Activated T-helper 2 cell treated with anti-CD3 and anti-CD28 coated beads, Interferon-gamma antibody, Interleukin-2, Interleukin-4, amounts not matched to agents 10 μg/mL and 5 μg/mL and 100 μg/mL, durations not matched to agents 14 hours and 24 hours and 36 hours (primary cell): ENCODE measurements around the gene KDELR3. TPM values are rescaled to one million over a fixed set of nuclear protein-coding genes. Genes with fewer than 3 reads are reported as not detected.

ENCODE experiments used
- DNase-seq: peaks from one replicate; pipeline ENCODE4 v3.0.0; 2021; ENCODE audit warnings: low spot score
- H3K27ac Mint-ChIP-seq: one replicate; pipeline ENCODE4 v1.8.0; 2021; ENCODE audit warnings: mixed read lengths
- H3K27me3 Mint-ChIP-seq: one replicate; pipeline ENCODE4 v1.8.0; 2021; ENCODE audit warnings: low read depth, mixed read lengths
- H3K36me3 Mint-ChIP-seq: one replicate; pipeline ENCODE4 v1.8.0; 2021; ENCODE audit warnings: low read depth, mixed read lengths
- H3K4me1 Mint-ChIP-seq: one replicate; pipeline ENCODE4 v1.8.0; 2021; ENCODE audit warnings: low read depth, mixed read lengths
- H3K4me3 Mint-ChIP-seq: one replicate; pipeline ENCODE4 v1.8.0; 2021; ENCODE audit warnings: low read depth, mild to moderate bottlenecking, moderate library complexity, mixed read lengths
- H3K9me3 Mint-ChIP-seq: one replicate; pipeline ENCODE4 v1.8.0; 2021; ENCODE audit warnings: mixed read lengths
- intact Hi-C: fragments of 100-400 bp; cut with micrococcal nuclease; formaldehyde crosslinking; loops from one replicate; pipeline ENCODE4 v1.15.1; 2023
- total RNA-seq: library from RNA; stranded (reverse); gene quantifications from 2 replicates; pipeline ENCODE4 v1.2.3, GENCODE V29; 2022

Gene KDELR3
- total RNA-seq, 1 donor from 2014 or later, result 2.2 TPM

DNA sequence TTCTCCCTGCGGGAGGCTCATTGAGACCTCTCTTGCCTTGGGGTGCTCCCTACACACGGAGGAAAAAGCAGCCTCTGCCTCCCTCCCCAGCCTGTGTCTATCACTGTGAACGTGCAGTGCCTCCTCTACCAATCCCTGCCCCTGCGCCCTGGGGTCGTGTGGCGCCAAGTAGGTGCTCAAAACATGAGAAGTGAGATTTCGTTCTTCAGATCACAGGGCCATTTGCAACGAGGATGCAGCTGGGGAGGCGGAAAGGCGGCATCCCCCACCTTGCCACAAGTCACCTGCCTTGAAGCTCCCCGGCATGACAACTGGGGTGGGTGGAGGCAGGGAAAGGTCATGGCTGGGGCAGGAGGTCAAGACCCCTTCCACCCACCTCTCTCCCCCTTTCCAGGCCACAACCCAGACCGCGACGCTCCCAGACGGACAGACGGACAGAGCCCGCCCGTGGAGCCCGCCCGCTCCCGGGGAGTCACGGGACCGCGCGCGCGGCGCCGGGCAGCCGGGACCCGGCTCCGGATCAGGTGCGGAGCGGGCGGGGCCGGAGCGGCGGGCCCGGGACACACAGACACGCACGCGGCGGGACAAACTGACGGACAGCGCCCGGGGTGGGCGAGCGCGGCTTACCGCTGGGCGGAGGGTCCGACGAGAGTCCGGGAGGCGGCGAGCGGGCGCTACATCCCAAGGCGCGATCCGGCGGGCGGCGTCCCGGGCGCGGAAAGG lies 13.4 kb upstream of the KDELR3 start:
- H3K27ac Mint-ChIP-seq, result no peak overlapping the region

DNA sequence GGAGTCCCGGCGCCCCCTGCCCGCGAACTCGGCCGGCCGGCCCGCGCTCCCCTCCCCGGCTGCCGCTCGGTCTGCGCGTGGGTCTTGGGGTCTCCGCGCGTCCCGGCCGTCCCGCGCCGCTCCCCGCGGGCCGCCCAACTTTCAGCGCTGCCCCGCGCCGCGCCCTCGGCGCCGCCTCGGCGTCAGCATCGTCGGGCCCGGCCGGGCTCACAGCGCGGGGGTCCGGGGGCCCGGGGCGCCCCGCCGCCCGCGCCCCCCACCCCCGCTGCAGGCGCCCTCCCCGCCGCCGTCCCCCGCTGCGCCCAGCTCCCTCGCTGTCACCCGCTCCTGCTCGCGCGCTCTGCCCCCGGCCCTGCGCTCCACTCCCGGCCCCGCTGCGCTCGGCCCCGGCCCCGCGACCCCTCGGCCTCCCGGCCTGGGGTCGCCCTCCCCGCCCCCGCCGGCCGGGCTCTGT lies 12.8 kb upstream of the KDELR3 start, which contains the start of gene KCNJ4:
TSS of gene KCNJ4 (minus strand) at position 124 of the 454 bp plus-strand sequence. CDS start 27,067 bp downstream, outside the sequence.
- H3K36me3 Mint-ChIP-seq, result peaks cover 3% of the 10 kb centered on the region
- no peak for DNase-seq
- H3K4me1 Mint-ChIP-seq, result peaks cover 3% of the 10 kb centered on the region
- no peak within 1 kb of the TSS for H3K27ac Mint-ChIP-seq
- intact Hi-C loops, result no loop called here
- H3K9me3 Mint-ChIP-seq, result no peaks in the 10 kb centered on the region
- H3K27me3 Mint-ChIP-seq, result peaks cover 70% of the 10 kb centered on the region
- H3K4me3 Mint-ChIP-seq, result peak within 1 kb of the TSS; percentile 51

More for the DNA sequence above, 13.4 kb upstream of the KDELR3 start:
- no peak for DNase-seq
- peaks cover 3% of the 10 kb centered on the region for H3K4me1 Mint-ChIP-seq
- no peaks in the 10 kb centered on the region for H3K9me3 Mint-ChIP-seq
- peaks cover 3% of the 10 kb centered on the region for H3K36me3 Mint-ChIP-seq
- H3K4me3 Mint-ChIP-seq, result peak overlapping the region; percentile 51
- intact Hi-C loops, result no loop called here
- H3K27me3 Mint-ChIP-seq, result peaks cover 70% of the 10 kb centered on the region

DNA sequence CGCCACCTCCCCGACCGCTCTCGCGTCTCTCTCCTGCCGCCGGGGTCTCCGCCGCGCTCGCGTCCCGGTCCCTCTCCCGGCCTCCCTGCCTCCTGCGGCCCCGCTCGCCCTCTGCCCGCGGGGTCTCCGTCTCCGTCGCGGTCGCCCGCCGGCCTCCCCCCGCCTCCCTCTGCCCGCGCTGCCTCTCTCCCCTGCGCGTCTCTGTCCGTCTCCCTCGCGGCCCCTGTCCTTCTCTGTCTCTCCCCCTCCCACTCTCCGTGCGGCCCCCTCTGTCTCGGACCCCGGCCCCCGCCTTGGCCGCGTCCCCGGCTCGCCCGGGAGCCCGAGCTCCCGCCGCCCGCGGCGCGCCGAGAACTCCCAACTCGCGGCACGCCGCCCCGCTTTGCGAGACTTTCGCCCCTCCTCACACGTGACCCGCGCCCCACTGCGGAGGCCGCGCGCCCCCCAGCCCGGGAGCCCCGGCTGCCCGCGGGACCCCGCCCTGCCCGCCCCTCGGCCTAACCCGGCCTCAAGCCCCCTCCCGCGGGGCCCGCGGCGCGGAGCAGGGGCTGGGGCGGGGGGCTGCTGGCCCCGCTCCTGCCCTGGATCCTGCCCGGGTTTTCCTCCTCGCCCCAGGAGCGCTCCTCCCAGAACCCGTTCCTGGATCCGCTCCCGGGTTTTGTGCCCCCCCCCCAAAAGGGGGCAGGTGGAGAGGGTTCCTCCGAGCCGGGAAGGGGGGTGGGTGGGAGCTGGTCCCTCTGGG lies 12.2 kb upstream of the KDELR3 start:
- H3K27ac Mint-ChIP-seq, result no peak overlapping the region
- H3K4me3 Mint-ChIP-seq, result no peak overlapping the region
- intact Hi-C loops, result no loop called here
- H3K36me3 Mint-ChIP-seq, result peaks cover 3% of the 10 kb centered on the region
- peaks cover 3% of the 10 kb centered on the region for H3K4me1 Mint-ChIP-seq
- H3K9me3 Mint-ChIP-seq, result no peaks in the 10 kb centered on the region
- peaks cover 71% of the 10 kb centered on the region for H3K27me3 Mint-ChIP-seq
- no peak for DNase-seq

DNA sequence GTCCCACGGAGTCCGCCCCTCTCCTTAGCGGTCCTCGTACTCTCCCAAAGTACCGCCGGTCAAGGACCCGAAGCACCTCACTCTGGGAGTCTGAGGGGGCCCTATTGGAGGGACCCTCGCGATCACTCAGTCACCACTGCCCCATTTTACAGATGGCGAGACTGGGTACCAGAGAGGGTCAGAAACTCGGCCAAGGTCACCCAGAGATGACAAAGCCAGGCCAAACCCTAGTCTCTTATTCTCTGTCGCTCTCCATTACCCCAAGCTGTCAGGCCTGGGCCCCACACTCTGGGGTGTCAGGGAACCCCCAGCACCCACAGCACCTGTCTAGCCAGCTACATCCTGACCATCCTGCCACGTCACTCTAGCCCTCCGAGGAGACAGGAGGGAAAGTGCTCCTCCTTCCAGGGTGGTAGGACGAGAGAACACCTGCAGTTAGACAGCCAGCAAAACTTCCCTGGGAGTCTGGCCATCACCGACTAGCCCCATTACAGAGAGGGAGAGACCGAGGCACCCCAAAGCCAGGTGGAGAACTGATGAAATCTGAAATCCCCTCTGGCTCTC lies 11.5 kb upstream of the KDELR3 start:
- peaks cover 3% of the 10 kb centered on the region for H3K4me1 Mint-ChIP-seq
- H3K9me3 Mint-ChIP-seq, result no peaks in the 10 kb centered on the region

DNA sequence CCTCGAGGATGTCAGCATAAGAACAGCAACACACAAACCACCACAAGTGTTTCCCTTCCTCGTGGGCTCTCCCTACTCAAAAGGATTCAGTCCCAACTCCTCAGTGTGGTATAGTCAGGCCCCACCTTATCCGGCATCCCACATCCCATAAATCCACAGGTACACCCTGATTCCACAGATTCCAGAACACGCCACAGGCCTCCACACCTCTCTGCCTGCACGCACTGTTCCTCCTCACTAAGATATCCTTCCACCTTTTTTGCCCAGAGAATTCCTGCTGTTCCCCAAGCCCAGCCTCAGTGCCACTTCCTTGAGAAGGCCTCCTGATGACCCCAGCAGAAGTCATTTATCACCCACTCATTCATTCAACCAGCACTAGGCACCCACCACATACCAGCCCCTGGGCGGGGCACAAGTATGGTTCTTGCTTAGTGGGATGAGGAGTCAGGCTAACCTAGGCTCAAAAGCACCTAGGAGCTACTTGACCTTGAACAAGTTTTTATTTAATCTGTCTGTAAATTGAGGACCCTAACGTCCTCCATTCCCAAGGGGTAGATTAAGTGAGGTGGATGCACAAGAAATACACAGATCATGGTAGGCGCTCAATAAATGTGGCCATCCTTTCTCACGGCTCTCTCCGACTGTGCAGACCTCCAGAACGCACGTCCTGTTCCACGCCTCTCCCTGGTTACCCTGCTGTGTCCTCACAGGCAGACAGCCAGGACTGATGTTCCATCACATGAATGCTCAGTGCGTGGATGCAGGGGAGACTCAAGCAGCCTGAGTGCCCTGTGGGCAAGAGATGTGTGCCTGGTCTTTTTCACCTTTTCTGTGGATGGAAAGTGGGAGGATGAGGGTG lies 10.8 kb upstream of the KDELR3 start:
- no peaks in the 10 kb centered on the region for H3K9me3 Mint-ChIP-seq
- peaks cover 3% of the 10 kb centered on the region for H3K36me3 Mint-ChIP-seq
- peaks cover 73% of the 10 kb centered on the region for H3K27me3 Mint-ChIP-seq
- H3K4me1 Mint-ChIP-seq, result peaks cover 3% of the 10 kb centered on the region
- peak overlapping the region; percentile 60 for H3K4me3 Mint-ChIP-seq
- no peak for DNase-seq
- no peak overlapping the region for H3K27ac Mint-ChIP-seq
- intact Hi-C loops, result no loop called here

More for the DNA sequence above, 11.5 kb upstream of the KDELR3 start:
- DNase-seq, result no peak
- intact Hi-C loops, result no loop called here
- Mint-ChIP-seq H3K27ac (no peak overlapping the region), H3K36me3 (peaks cover 3% of the 10 kb centered on the region), H3K4me3 (peak overlapping the region; percentile 60), H3K27me3 (peaks cover 73% of the 10 kb centered on the region)

DNA sequence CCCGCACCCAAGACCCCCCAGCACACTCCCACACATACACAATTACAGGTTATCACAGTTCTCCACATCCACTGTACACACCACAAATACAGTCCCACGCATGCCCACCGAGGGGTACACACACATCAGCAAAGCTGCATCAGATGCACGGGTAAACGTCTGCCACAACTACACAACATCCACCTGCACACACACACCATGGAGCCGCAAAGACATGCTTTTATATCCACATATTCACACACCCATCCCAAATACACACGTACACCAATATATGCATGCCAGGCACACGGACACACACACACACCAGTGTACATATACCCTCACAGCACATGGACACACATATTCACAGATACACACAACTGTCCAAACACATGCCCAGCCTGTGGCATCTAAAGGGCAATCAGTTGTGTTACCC lies 7.5 kb upstream of the KDELR3 start:
- Mint-ChIP-seq H3K27ac (no peak overlapping the region), H3K4me3 (no peak overlapping the region), H3K36me3 (no peaks in the 10 kb centered on the region), H3K9me3 (no peaks in the 10 kb centered on the region), H3K4me1 (no peaks in the 10 kb centered on the region), H3K27me3 (peaks cover 80% of the 10 kb centered on the region)
- intact Hi-C loops, result no loop called here
- DNase-seq, result no peak

DNA sequence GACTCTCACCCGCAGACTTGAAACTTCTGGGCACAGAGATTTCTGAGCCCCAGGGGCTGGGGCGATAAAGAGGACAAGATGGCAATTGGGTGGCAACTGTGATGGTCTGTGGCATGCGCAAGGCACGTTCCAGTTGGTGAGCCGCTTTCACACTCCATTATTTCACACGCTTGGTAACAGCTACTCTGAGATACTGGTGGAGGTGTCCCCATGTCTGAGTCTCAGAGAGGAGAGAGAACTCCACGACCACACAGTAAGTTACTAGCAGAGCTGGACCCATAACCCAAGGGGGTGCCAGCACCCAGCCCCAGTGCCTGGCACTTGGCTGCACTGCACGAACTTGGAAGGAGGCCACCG lies 6.9 kb upstream of the KDELR3 start:
- Mint-ChIP-seq H3K9me3 (no peaks in the 10 kb centered on the region), H3K36me3 (no peaks in the 10 kb centered on the region), H3K4me1 (no peaks in the 10 kb centered on the region), H3K4me3 (no peak overlapping the region), H3K27ac (no peak overlapping the region), H3K27me3 (peaks cover 84% of the 10 kb centered on the region)
- DNase-seq, result no peak
- intact Hi-C loops, result no loop called here

DNA sequence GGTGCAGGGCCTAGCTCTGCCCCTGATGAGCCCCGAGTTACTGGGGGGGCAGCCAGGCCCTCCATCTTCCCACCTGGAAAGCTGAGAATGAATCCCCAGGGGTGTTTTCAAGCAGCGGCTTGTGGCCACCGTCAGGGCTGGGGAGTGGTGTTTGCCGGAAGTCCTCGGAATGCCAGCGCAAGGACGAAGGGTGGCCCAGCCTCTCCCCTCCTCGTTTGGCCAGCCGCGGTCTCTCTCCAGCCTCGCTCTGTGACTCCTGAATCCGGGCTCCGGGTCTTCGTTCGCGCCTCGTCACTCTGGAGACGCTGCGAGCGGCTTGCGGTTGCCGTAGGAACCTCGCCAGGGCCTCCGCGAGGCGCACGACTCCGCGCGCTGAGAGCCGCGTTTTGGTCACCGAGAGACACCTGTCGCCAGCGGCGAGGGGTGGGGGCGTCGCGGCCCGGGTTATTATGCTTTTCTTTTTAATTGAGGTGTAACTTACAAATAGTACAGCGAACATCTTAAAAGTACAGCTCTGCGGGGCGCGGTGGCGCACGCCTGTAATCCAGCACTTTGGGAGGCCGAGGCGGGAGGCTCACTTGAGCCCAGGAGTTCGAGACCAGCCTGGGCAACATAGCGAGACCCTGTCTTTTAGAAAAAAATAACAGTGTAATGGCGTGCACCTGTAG lies 6.3 kb upstream of the KDELR3 start:
- peak; percentile 63 for DNase-seq
- H3K36me3 Mint-ChIP-seq, result no peaks in the 10 kb centered on the region
- H3K4me1 Mint-ChIP-seq, result no peaks in the 10 kb centered on the region
- H3K27ac Mint-ChIP-seq, result no peak overlapping the region
- no peaks in the 10 kb centered on the region for H3K9me3 Mint-ChIP-seq
- H3K27me3 Mint-ChIP-seq, result peaks cover 85% of the 10 kb centered on the region
- no peak overlapping the region for H3K4me3 Mint-ChIP-seq
- intact Hi-C loops, result no loop called here

DNA sequence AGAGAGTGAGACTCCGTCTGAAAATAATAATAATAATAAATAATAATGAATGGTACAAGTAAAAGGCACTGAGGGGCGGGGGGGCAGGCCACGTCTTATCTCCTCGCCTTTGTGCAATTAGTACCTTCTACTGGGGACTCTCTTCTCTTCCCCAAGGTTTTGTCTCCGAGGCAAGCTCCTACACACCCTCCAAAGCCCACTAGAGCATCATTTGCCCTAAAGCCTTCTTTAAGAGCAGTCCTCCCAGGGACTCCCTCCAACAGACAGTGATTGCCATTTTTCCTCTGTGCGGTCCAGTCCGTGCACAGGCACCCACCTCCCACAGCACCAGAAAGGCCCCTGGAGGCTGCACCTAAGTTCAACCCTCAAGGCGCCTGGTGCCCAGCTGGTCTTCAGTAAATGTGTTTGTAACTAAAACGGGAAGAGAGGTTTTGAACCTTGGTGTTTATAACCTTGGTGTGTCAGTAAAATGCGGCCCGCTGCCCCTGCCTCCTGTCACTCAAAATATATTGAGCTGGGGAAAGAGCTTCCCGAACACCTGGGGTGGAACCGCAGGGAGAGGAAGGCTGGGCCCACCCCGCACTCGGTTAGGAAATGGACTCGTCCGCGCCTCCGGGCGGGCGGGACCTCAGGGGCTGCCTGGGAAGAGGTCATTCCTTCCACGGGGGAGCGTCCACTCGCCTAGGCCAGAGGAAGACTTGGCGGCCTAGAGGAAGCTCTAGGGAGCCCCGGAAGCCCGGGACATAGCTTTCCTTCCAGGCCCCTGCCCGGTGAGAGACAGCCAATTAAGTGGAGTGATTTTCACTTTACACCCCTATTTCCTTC lies 4.7 kb upstream of the KDELR3 start:
- Mint-ChIP-seq H3K4me3 (no peak overlapping the region), H3K27me3 (peaks cover 79% of the 10 kb centered on the region), H3K9me3 (no peaks in the 10 kb centered on the region), H3K4me1 (peaks cover 4% of the 10 kb centered on the region), H3K36me3 (no peaks in the 10 kb centered on the region), H3K27ac (no peak overlapping the region)
- DNase-seq, result no peak
- intact Hi-C loops, result no loop called here

DNA sequence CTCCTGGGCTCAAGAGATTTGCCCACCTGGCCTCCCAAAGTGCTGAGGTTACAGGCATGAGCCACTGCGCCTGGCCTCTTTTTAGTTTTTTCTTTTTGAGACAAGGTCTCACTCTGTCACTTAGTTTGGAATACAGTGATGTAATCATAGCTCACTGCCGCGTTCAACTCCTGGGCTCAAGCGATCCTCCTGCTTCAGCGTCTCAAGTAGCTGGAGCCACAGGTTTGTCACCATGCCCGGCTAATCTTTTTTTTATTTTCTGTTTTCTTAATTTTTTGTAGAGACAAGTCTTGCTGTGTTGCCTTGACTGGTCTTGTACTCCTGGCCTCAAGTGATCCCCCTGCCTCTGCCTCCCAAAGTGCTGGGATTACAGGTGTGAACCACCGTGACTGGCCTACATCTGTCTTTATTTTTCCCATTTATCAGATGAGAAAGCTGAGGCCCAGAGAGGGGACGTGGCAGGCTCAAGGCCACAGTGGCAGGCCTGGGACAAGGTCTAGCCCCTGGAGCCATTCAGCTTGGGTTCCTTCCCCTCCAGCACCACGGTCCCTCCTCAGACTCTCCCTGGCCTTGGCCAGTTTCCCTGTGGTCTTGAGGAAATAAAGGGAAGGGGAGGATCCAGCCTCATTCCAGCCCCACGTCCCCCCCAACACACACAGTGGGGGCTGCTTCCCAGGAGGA lies 2.8 kb upstream of the KDELR3 start:
- H3K4me3 Mint-ChIP-seq, result no peak overlapping the region
- H3K9me3 Mint-ChIP-seq, result no peaks in the 10 kb centered on the region
- no peak overlapping the region for H3K27ac Mint-ChIP-seq
- intact Hi-C loops, result no loop called here
- peaks cover 66% of the 10 kb centered on the region for H3K27me3 Mint-ChIP-seq
- H3K4me1 Mint-ChIP-seq, result peaks cover 4% of the 10 kb centered on the region
- no peak for DNase-seq
- no peaks in the 10 kb centered on the region for H3K36me3 Mint-ChIP-seq
